ENCODE data around the gene PML.
A peak's percentile ranks its signal among the peaks of the same experiment; 100 is the strongest.

PML gene

GRCh38 chr15:73986776-73987056 is 7.8 kb upstream of the PML start:
- Mint-ChIP-seq H3K27ac (peak overlapping the region; percentile 62), H3K4me1 (peaks cover 84% of the 10 kb centered on the region), H3K9me3 (no peaks in the 10 kb centered on the region), H3K4me3 (no peak overlapping the region), H3K36me3 (peaks cover 22% of the 10 kb centered on the region), H3K27me3 (no peaks in the 10 kb centered on the region)
- no peak for ATAC-seq

DNA sequence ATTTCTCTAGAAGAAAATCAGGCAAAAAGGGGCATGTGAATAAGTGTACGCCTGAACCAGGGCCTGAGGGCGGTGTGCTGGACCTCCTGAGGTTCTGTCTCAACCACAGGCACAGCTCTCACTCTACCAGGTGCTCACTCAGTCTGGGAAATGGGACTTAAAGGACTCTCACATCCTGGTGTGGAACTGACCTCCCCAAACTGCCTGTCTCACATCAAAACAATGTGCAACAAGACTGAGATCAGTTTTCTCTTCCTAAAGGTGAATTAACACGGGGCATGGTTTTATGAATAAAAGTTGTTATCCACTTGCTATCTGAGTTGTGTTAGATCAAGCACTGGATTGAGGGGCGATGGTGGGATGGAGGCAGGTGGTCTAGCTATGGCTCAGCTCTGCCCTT is 7.3 kb upstream of the PML start:
- H3K4me3 Mint-ChIP-seq, result no peak overlapping the region
- H3K27ac Mint-ChIP-seq, result peak overlapping the region; percentile 62
- ATAC-seq, result no peak

DNA sequence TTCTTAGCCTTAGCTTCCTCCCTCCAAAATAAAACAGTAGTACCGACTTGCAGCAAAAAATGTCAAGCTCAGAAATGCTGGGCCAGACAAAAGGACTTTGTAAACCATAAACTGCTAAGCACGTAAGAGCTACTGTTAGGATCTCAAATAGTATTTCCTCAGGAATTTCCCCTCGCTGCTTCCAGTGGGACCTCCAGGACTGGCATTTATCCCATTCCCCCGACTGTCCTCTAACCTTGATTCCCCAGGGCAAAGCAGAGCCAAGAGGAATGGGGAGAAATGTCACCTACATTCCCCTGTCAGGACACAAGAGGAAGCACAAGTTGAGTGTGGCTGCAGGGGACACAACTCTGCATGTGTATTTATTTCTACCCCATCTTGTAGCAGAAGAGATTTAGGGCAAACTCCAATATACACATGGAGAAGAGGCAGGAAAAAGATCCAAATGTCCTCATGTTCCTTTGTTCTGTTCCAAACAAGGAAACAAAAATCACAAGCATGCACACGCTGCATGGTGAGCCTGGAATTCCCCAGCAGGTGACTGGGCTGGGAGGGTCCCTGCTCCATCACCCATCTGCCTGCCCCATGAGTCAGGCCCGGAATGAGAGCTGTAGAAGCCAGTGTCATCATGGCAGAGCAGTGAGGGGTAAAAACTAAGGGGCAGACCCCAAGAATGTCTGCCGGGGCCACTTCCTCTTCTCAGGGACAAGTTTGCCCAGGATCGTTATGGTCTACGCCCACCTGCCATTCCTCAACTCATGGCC is 6.7 kb upstream of the PML start:
- Mint-ChIP-seq H3K9me3 (no peaks in the 10 kb centered on the region), H3K4me3 (no peak overlapping the region), H3K27me3 (no peaks in the 10 kb centered on the region), H3K4me1 (peaks cover 80% of the 10 kb centered on the region), H3K36me3 (peaks cover 22% of the 10 kb centered on the region), H3K27ac (peak overlapping the region; percentile 62)
- ATAC-seq, result peak; percentile 62

More for the DNA sequence above, 7.3 kb upstream of the PML start:
- H3K36me3 Mint-ChIP-seq, result peaks cover 22% of the 10 kb centered on the region
- H3K9me3 Mint-ChIP-seq, result no peaks in the 10 kb centered on the region
- peaks cover 80% of the 10 kb centered on the region for H3K4me1 Mint-ChIP-seq
- no peaks in the 10 kb centered on the region for H3K27me3 Mint-ChIP-seq

GRCh38 chr15:73988445-73988969 is 6.0 kb upstream of the PML start:
- H3K36me3 Mint-ChIP-seq, result peaks cover 22% of the 10 kb centered on the region
- peak overlapping the region; percentile 62 for H3K27ac Mint-ChIP-seq
- H3K27me3 Mint-ChIP-seq, result no peaks in the 10 kb centered on the region
- no peaks in the 10 kb centered on the region for H3K9me3 Mint-ChIP-seq
- H3K4me3 Mint-ChIP-seq, result no peak overlapping the region
- no peak for ATAC-seq
- H3K4me1 Mint-ChIP-seq, result peaks cover 79% of the 10 kb centered on the region

- H3K36me3 Mint-ChIP-seq, result peaks cover 17% of the 10 kb centered on the region
- H3K27me3 Mint-ChIP-seq, result no peaks in the 10 kb centered on the region
- ATAC-seq, result no peak
- H3K9me3 Mint-ChIP-seq, result no peaks in the 10 kb centered on the region
- peak overlapping the region; percentile 62 for H3K27ac Mint-ChIP-seq
- H3K4me1 Mint-ChIP-seq, result peaks cover 80% of the 10 kb centered on the region
- H3K4me3 Mint-ChIP-seq, result no peak overlapping the region
Measured at GRCh38 chr15:73989001-73989798, 5.3 kb upstream of the PML start.

DNA sequence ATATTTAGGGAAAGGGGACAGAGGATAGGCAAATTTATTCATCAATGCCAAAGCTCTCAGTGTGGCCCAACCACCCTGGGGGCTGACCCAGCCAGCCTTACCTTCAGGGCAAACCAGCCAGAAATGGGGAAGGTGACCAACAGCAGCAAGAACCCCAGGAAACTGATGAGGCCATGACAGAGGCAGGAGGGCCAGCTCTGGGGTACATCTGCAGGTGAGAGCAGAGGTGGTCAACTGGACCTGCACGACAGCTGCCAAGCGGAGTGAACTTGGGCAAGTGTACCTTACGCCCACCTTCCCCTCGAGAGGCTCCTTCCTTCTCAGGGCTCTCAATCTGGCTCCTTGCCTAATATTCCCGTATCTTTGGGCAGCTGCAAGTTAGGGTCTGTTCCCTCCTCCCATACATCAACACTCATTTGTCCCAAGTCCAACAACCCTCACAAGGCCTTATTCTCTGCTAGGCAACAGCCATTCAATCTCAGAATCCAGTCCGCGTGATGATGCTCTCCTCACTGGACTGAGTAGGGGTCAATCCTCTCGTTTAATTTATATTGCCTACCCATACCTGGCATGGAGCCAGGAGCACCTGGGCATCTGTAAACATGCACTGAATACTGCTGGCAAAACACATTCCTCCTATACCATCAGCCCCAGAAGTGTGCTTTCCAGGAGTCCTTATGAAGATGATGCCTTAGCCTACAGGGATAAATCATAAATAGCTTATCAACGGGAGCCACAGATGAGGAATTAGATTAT is 4.1 kb upstream of the PML start:
- H3K4me3 Mint-ChIP-seq, result no peak overlapping the region
- H3K4me1 Mint-ChIP-seq, result peaks cover 76% of the 10 kb centered on the region
- no peak for ATAC-seq

GRCh38 chr15:73991260-73991659 is 3.3 kb upstream of the PML start:
- H3K4me1 Mint-ChIP-seq, result peaks cover 76% of the 10 kb centered on the region
- H3K27me3 Mint-ChIP-seq, result no peaks in the 10 kb centered on the region
- ATAC-seq, result no peak
- H3K27ac Mint-ChIP-seq, result peak overlapping the region; percentile 76
- no peaks in the 10 kb centered on the region for H3K9me3 Mint-ChIP-seq
- peaks cover 8% of the 10 kb centered on the region for H3K36me3 Mint-ChIP-seq
- H3K4me3 Mint-ChIP-seq, result peak overlapping the region; percentile 90

More for the DNA sequence above, 4.1 kb upstream of the PML start:
- H3K27me3 Mint-ChIP-seq, result no peaks in the 10 kb centered on the region
- H3K27ac Mint-ChIP-seq, result no peak overlapping the region
- peaks cover 15% of the 10 kb centered on the region for H3K36me3 Mint-ChIP-seq
- no peaks in the 10 kb centered on the region for H3K9me3 Mint-ChIP-seq

GRCh38 chr15:73991726-73992593 is 2.6 kb upstream of the PML start, which contains the start of gene STOML1:
STOML1 (minus strand) TSS chr15:73992295; CDS start chr15:73992223, 72 bp downstream.
- H3K27me3 Mint-ChIP-seq, result no peaks in the 10 kb centered on the region
- ATAC-seq, result peak; percentile 92
- H3K4me3 Mint-ChIP-seq, result peak within 1 kb of the TSS; percentile 90
- no peaks in the 10 kb centered on the region for H3K9me3 Mint-ChIP-seq
- peak within 1 kb of the TSS; percentile 76 for H3K27ac Mint-ChIP-seq
- H3K36me3 Mint-ChIP-seq, result peaks cover 1% of the 10 kb centered on the region
- H3K4me1 Mint-ChIP-seq, result peaks cover 76% of the 10 kb centered on the region

- no peak for ATAC-seq
- Mint-ChIP-seq H3K9me3 (no peaks in the 10 kb centered on the region), H3K27ac (peak overlapping the region; percentile 76), H3K36me3 (peaks cover 4% of the 10 kb centered on the region), H3K4me3 (peak overlapping the region; percentile 90), H3K27me3 (no peaks in the 10 kb centered on the region), H3K4me1 (peaks cover 76% of the 10 kb centered on the region)
Measured at GRCh38 chr15:73992594-73992898, 2.0 kb upstream of the PML start.

GRCh38 chr15:73993211-73993994 is 1.1 kb upstream of the PML start:
- no peak for ATAC-seq
- H3K27me3 Mint-ChIP-seq, result no peaks in the 10 kb centered on the region
- H3K27ac Mint-ChIP-seq, result peak overlapping the region; percentile 82
- H3K9me3 Mint-ChIP-seq, result no peaks in the 10 kb centered on the region
- H3K4me3 Mint-ChIP-seq, result peak overlapping the region; percentile 83
- peaks cover 12% of the 10 kb centered on the region for H3K36me3 Mint-ChIP-seq
- H3K4me1 Mint-ChIP-seq, result peaks cover 76% of the 10 kb centered on the region

GRCh38 chr15:73994912-73995622 is 551 bp downstream of the PML start:
- H3K27ac Mint-ChIP-seq, result peak overlapping the region; percentile 82
- no peaks in the 10 kb centered on the region for H3K27me3 Mint-ChIP-seq
- H3K4me1 Mint-ChIP-seq, result peaks cover 81% of the 10 kb centered on the region
- H3K36me3 Mint-ChIP-seq, result peaks cover 19% of the 10 kb centered on the region
- peak overlapping the region; percentile 83 for H3K4me3 Mint-ChIP-seq
- H3K9me3 Mint-ChIP-seq, result no peaks in the 10 kb centered on the region
- no peak for ATAC-seq

DNA sequence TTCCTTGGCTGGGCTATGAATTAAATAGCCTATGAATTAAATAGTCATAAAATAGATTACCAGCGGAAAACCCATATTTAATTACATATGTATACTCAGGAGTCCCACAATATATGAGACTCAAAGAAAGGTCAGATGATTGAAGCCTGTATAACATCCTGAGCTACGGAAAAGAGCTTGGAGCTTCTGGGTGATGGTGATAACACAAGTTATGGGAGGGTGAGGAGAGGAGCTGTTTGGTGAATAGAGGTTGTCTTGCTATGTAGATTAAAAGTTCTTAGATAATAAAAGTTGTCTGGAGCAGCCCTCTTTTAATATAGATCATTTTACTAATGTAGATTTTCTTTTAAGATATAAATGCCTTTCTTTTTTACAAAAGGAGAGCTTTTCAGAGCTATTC is 1.8 kb downstream of the PML start:
- peak overlapping the region; percentile 82 for H3K27ac Mint-ChIP-seq
- peak overlapping the region; percentile 83 for H3K4me3 Mint-ChIP-seq
- peaks cover 25% of the 10 kb centered on the region for H3K36me3 Mint-ChIP-seq
- H3K9me3 Mint-ChIP-seq, result no peaks in the 10 kb centered on the region
- no peak for ATAC-seq
- H3K27me3 Mint-ChIP-seq, result no peaks in the 10 kb centered on the region
- peaks cover 75% of the 10 kb centered on the region for H3K4me1 Mint-ChIP-seq

GRCh38 chr15:73996939-73997338 is 2.4 kb downstream of the PML start:
- peak overlapping the region; percentile 82 for H3K27ac Mint-ChIP-seq
- H3K4me1 Mint-ChIP-seq, result peaks cover 73% of the 10 kb centered on the region
- peak overlapping the region; percentile 71 for H3K4me3 Mint-ChIP-seq
- H3K9me3 Mint-ChIP-seq, result no peaks in the 10 kb centered on the region
- no peak for ATAC-seq
- H3K27me3 Mint-ChIP-seq, result no peaks in the 10 kb centered on the region
- peaks cover 28% of the 10 kb centered on the region for H3K36me3 Mint-ChIP-seq
